ENCODE measurements around the gene PLXNA4. TPM values are rescaled to one million over a fixed set of nuclear protein-coding genes. Genes with fewer than 3 reads are reported as not detected.

The PLXNA4 gene
- total and polyA plus RNA-seq, 4 donors: 0.04 to 1.1 (median 0.41) TPM

- TF ChIP-seq GABPA (IDR thresholded peaks at IDR 0.05 in 1 of 2, conservative IDR thresholded peaks at IDR 0.05 in 1 of 2) (no peak), EGR1 (IDR thresholded peaks at IDR 0.05; ENCODE audit: low read depth in 2 of 2) (no peak), NR2F2 (IDR thresholded peaks at IDR 0.05) (no peak), YY1 (IDR thresholded peaks at IDR 0.05) (no peak), SP1 (IDR thresholded peaks at IDR 0.05) (no peak), REST (IDR thresholded peaks at IDR 0.05) (no peak), CTCF (IDR thresholded peaks at IDR 0.05; ENCODE audit: low read depth, low read length, missing input control) (no peak), RXRA (IDR thresholded peaks at IDR 0.05) (no peak), JUND (IDR thresholded peaks at IDR 0.05) (no peak), HNF4A (conservative IDR thresholded peaks at IDR 0.05) (no peak), TAF1 (conservative IDR thresholded peaks at IDR 0.05) (no peak), FOXA2 (IDR thresholded peaks at IDR 0.05) (no peak), RAD21 (IDR thresholded peaks at IDR 0.05) (no peak), HNF4G (IDR thresholded peaks at IDR 0.05) (no peak), FOXA1 (IDR thresholded peaks at IDR 0.05) (no peak)
- TF ChIP-seq, protein P1, sequence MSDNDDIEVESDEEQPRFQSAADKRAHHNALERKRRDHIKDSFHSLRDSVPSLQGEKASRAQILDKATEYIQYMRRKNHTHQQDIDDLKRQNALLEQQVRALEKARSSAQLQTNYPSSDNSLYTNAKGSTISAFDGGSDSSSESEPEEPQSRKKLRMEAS (IDR thresholded peaks at IDR 0.05): no peak
- TF ChIP-seq, protein P2, sequence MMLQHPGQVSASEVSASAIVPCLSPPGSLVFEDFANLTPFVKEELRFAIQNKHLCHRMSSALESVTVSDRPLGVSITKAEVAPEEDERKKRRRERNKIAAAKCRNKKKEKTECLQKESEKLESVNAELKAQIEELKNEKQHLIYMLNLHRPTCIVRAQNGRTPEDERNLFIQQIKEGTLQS (IDR thresholded peaks at IDR 0.05): no peak
- TF ChIP-seq, protein P3, sequence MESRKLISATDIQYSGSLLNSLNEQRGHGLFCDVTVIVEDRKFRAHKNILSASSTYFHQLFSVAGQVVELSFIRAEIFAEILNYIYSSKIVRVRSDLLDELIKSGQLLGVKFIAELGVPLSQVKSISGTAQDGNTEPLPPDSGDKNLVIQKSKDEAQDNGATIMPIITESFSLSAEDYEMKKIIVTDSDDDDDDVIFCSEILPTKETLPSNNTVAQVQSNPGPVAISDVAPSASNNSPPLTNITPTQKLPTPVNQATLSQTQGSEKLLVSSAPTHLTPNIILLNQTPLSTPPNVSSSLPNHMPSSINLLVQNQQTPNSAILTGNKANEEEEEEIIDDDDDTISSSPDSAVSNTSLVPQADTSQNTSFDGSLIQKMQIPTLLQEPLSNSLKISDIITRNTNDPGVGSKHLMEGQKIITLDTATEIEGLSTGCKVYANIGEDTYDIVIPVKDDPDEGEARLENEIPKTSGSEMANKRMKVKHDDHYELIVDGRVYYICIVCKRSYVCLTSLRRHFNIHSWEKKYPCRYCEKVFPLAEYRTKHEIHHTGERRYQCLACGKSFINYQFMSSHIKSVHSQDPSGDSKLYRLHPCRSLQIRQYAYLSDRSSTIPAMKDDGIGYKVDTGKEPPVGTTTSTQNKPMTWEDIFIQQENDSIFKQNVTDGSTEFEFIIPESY (IDR thresholded peaks at IDR 0.05): no peak
- Histone ChIP-seq H3K4me1 (ENCODE audit: control insufficient read depth in 4 of 4, insufficient read depth in 4 of 4, low read length in 3 of 4) (peaks cover 0 to 3% (median 1%) of the 10 kb centered on the region in 4 donors), H3K27ac (ENCODE audit: low read depth in 1 of 2, low read length in 2 of 2) (no peak overlapping the region), H3K36me3 (ENCODE audit: control insufficient read depth in 4 of 4, insufficient read depth in 3 of 4, low read depth in 1 of 4, low read length in 3 of 4) (no peaks in the 10 kb centered on the region), H3K9me3 (ENCODE audit: control insufficient read depth in 4 of 4, low read length in 3 of 4) (no peaks in the 10 kb centered on the region), H3K27me3 (ENCODE audit: control insufficient read depth in 4 of 4, insufficient read depth in 4 of 4, low read length in 3 of 4) (no peaks in the 10 kb centered on the region), H3K9ac (ENCODE audit: low read depth in 1 of 2, low read length in 2 of 2) (no peak overlapping the region), H3K4me3 (ENCODE audit: low read depth in 1 of 3, low read length in 3 of 3) (no peak overlapping the region)
- 87% methylated on average over 5 of the region's 5 CpGs for WGBS
- DNase-seq (ENCODE audit: low spot score): no peak
These were observed 222.3 kb downstream of the PLXNA4 start for GRCh38 chr7:132353936-132354335.
